Neural cell (in vitro differentiated cells): ENCODE results near the gene ARID3B.

Experiments
- CTCF ChIP-seq: fragments of 450-650 bp; IDR thresholded peaks from 2 replicates; pipeline ENCODE4 v1.5.1; 2014; ENCODE audit warnings: antibody characterized with exemption, mild to moderate bottlenecking, moderate library complexity; ENCODE audit not compliant: poor library complexity, severe bottlenecking
- EP300 ChIP-seq: fragments of 450-650 bp; conservative IDR thresholded peaks from 2 replicates; pipeline ENCODE4 v1.6.1; 2014; ENCODE audit warnings: antibody characterized with exemption, mild to moderate bottlenecking, moderate library complexity; ENCODE audit not compliant: poor library complexity, severe bottlenecking
- POLR2AphosphoS5 ChIP-seq: IDR thresholded peaks from 2 replicates; pipeline ENCODE4 v1.6.1; 2012

GRCh38 chr15:74545776-74546656 is 5.0 kb downstream of the ARID3B start:
- no peak for TF ChIP-seq POLR2AphosphoS5
- TF ChIP-seq CTCF, result no peak
- no peak for TF ChIP-seq EP300
